ENCODE measurements around the gene CLDN9.

CLDN9 gene

DNA sequence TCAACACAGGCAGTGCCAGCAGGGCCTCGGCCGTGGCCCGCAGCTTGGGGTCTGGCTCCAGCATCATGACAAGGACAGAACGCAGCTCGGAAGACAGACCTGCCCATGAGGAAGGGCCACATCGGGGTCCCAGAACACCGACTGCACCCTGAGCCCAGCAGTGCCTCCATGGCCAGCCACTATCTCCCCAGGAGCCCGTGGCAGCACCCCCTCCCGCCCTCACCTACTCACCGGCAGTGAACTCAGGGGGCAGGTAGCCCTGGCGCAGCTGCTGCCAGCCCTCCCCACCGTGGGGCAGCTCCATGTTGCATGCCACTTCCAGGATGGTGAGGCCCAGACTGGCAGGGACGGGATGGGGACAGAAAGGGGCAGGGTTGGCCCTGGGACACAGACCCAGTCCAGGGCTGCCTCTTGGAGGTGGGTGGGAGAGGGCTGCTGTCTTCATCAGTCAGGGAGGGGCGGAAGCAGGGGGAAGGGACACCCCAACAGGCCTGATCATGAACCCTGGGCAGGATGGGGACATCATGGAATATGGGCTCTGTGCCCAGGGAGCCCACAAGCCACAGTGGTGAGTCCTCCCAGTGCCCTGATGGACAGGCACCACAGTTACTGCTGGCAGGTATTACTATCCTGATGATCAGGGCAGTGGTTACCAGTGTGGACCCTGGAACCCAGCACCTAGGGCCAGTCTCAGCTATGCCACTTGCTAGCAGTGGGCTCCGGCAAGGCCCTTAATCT, 38.2 kb upstream of the CLDN9 start:
- TF ChIP-seq SPI1 (IDR thresholded peaks at IDR 0.05; ENCODE audit: low read depth, low read length) (no peak), POLR2AphosphoS5 (IDR thresholded peaks at IDR 0.05; ENCODE audit: low read depth, low read length) (no peak; the same call in 1 of the 2 replicates), TAF1 (IDR thresholded peaks at IDR 0.05; ENCODE audit: low read depth, low read length) (no peak), PAX5 (IDR thresholded peaks at IDR 0.05; ENCODE audit: insufficient read depth, low read length, severe bottlenecking) (no peak), POLR2A (IDR thresholded peaks at IDR 0.05; ENCODE audit: low read depth, low read length) (no peak), POU2F2 (IDR thresholded peaks at IDR 0.05; ENCODE audit: low read depth, low read length) (no peak)
- FAIRE-seq (no peak), DNase-seq (ENCODE audit: insufficient read length, low spot score) (no peak)

DNA sequence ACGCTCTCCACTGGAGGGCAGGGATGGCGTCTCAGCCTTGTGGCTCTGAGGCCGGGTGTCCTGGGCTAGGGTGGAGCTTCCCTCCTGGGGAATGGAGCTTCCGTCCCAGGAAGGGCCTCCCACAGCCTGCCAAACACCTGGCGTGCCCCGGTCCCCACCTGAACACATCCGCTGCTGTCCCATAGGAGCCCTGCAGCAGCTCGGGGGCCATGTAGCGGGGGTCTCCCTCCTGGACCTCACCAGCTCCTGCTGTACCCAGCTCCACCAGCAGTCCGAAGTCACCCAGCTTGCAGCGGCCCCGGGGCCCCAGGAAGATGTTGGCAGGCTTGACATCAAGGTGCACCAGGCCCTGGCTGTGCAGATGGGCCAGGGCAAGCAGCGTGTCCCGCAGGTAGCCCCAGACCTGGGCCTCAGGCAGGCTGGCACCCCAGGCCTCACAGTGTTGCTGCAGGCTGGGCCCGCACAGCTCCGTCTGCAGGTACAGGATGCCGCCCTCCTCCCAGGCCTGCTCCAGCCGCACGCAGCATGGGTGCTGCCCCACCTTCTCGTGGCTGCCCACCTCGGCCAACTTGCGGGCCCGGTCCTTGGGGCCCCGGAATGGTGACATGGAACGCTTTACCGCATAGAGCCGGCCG, 37.4 kb upstream of the CLDN9 start:
- no peak for DNase-seq (ENCODE audit: insufficient read length, low spot score)
- TF ChIP-seq PAX5 (IDR thresholded peaks at IDR 0.05; ENCODE audit: insufficient read depth, low read length, severe bottlenecking) (no peak), POLR2A (IDR thresholded peaks at IDR 0.05; ENCODE audit: low read depth, low read length) (no peak), TAF1 (IDR thresholded peaks at IDR 0.05; ENCODE audit: low read depth, low read length) (no peak), SPI1 (IDR thresholded peaks at IDR 0.05; ENCODE audit: low read depth, low read length) (no peak), POLR2AphosphoS5 (IDR thresholded peaks at IDR 0.05; ENCODE audit: low read depth, low read length) (no peak), POU2F2 (IDR thresholded peaks at IDR 0.05; ENCODE audit: low read depth, low read length) (no peak)
- no peak for FAIRE-seq

DNA sequence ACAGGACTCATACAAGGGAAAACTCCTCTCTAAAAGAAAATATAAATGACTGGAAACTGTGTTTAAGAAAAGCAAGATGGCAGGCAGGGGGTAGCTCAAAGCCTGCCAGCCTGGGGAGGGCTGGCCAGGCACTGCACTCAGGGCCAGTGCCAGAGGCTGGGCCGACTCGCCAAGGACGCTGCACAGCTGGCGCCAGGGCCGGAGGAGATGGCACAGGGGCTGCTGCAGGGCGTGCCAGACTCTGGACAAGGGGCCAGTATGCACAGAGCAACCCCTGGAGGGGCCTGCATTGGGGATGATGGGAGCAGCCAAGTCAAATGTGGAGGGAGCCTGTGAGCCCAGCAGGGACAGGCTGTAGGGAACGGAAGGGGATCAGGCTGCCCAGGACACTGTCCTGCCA, 36.5 kb upstream of the CLDN9 start:
- TF ChIP-seq POU2F2 (IDR thresholded peaks at IDR 0.05; ENCODE audit: low read depth, low read length) (no peak), POLR2AphosphoS5 (IDR thresholded peaks at IDR 0.05; ENCODE audit: low read depth, low read length) (no peak), PAX5 (IDR thresholded peaks at IDR 0.05; ENCODE audit: insufficient read depth, low read length, severe bottlenecking) (no peak), SPI1 (IDR thresholded peaks at IDR 0.05; ENCODE audit: low read depth, low read length) (no peak), POLR2A (IDR thresholded peaks at IDR 0.05; ENCODE audit: low read depth, low read length) (no peak), TAF1 (IDR thresholded peaks at IDR 0.05; ENCODE audit: low read depth, low read length) (no peak)
- DNase-seq (ENCODE audit: insufficient read length, low spot score) (no peak), FAIRE-seq (no peak)

DNA sequence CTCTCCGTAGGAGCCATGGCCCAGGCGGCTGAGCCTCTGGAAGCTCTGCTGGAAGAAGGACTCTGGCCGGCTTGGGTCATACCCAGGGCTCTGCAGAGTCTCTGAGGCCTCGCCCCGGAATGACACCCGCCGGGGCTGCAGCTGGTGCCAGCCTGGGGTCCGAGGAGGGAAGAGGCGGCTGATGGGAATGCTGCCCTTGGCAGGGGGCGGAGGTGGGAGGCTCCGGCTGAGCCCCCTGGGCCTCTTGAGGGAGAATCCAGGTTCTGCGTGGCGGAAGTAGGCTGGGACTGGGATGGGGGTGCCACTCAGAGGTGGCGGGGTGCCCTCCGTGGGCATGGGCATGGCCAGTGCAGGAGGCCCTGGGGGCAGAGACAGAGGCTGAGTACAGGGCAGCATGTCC, 36.0 kb upstream of the CLDN9 start:
- FAIRE-seq = no peak

DNA sequence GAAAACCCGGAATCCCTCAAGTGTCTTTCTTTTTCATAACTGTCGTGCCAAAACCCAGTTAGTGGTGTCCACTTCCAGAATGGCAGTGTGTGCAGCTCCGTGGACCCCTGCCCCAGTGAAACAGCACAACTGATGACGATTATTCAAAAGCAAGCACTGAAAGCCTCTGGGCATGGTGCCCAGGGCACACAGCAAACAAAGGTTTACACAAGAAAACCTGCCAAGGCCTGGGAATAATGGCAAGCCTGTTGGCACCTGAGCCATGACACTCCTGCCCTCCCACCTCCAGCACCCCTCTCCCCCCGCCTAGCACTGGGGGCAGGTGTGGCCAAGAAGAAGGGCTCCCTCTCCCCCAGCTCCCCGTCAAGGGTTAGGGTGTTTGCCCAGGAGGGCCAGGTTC, 35.3 kb upstream of the CLDN9 start:
- TF ChIP-seq POLR2AphosphoS5 (IDR thresholded peaks at IDR 0.05; ENCODE audit: low read depth, low read length) (no peak), SPI1 (IDR thresholded peaks at IDR 0.05; ENCODE audit: low read depth, low read length) (no peak), TAF1 (IDR thresholded peaks at IDR 0.05; ENCODE audit: low read depth, low read length) (no peak), POLR2A (IDR thresholded peaks at IDR 0.05; ENCODE audit: low read depth, low read length) (no peak), PAX5 (IDR thresholded peaks at IDR 0.05; ENCODE audit: insufficient read depth, low read length, severe bottlenecking) (no peak), POU2F2 (IDR thresholded peaks at IDR 0.05; ENCODE audit: low read depth, low read length) (no peak)
- DNase-seq (ENCODE audit: insufficient read length, low spot score) (no peak), FAIRE-seq (no peak)

More for the DNA sequence above, 36.0 kb upstream of the CLDN9 start:
- DNase-seq (ENCODE audit: insufficient read length, low spot score) = no peak
- TF ChIP-seq SPI1 (IDR thresholded peaks at IDR 0.05; ENCODE audit: low read depth, low read length) (no peak), POLR2A (IDR thresholded peaks at IDR 0.05; ENCODE audit: low read depth, low read length) (no peak), PAX5 (IDR thresholded peaks at IDR 0.05; ENCODE audit: insufficient read depth, low read length, severe bottlenecking) (no peak), TAF1 (IDR thresholded peaks at IDR 0.05; ENCODE audit: low read depth, low read length) (no peak), POLR2AphosphoS5 (IDR thresholded peaks at IDR 0.05; ENCODE audit: low read depth, low read length) (no peak), POU2F2 (IDR thresholded peaks at IDR 0.05; ENCODE audit: low read depth, low read length) (no peak)

DNA sequence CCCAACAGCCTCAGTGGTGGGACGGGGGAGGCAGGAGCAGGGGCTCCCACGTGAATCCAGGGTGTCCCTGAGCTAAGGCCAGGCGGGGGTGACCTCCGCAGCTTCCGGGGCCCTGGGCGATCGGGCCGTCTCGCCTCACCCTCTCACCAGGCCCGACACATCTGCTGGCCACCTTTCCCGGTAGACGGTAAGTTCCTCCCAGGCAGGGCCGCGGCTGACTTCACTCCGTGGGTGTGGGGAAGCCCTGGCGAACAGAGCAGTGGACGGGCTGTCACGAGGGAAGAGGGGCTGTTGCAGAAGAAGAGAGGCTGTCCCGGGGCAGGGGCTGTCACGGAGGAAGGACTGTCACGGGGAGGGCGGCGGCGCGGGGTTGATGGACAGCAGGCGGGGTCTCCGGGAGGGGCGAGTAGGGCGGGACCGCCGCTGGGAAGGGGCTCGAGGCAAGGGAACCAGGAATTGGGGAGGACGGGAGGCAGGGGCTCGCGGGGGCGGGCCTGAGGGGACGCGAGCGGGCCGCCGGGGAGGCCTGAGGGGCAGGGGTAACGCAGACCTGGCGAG, 33.0 kb upstream of the CLDN9 start:
- no peak for TF ChIP-seq TAF1 (IDR thresholded peaks at IDR 0.05; ENCODE audit: low read depth, low read length)
- TF ChIP-seq POU2F2 (IDR thresholded peaks at IDR 0.05; ENCODE audit: low read depth, low read length) = no peak
- no peak for TF ChIP-seq POLR2A (IDR thresholded peaks at IDR 0.05; ENCODE audit: low read depth, low read length)
- TF ChIP-seq PAX5 (IDR thresholded peaks at IDR 0.05; ENCODE audit: insufficient read depth, low read length, severe bottlenecking) = no peak
- no peak for TF ChIP-seq SPI1 (IDR thresholded peaks at IDR 0.05; ENCODE audit: low read depth, low read length)
- no peak for TF ChIP-seq POLR2AphosphoS5 (IDR thresholded peaks at IDR 0.05; ENCODE audit: low read depth, low read length)
- peak; percentile 16 for FAIRE-seq
- no peak for DNase-seq (ENCODE audit: insufficient read length, low spot score)

DNA sequence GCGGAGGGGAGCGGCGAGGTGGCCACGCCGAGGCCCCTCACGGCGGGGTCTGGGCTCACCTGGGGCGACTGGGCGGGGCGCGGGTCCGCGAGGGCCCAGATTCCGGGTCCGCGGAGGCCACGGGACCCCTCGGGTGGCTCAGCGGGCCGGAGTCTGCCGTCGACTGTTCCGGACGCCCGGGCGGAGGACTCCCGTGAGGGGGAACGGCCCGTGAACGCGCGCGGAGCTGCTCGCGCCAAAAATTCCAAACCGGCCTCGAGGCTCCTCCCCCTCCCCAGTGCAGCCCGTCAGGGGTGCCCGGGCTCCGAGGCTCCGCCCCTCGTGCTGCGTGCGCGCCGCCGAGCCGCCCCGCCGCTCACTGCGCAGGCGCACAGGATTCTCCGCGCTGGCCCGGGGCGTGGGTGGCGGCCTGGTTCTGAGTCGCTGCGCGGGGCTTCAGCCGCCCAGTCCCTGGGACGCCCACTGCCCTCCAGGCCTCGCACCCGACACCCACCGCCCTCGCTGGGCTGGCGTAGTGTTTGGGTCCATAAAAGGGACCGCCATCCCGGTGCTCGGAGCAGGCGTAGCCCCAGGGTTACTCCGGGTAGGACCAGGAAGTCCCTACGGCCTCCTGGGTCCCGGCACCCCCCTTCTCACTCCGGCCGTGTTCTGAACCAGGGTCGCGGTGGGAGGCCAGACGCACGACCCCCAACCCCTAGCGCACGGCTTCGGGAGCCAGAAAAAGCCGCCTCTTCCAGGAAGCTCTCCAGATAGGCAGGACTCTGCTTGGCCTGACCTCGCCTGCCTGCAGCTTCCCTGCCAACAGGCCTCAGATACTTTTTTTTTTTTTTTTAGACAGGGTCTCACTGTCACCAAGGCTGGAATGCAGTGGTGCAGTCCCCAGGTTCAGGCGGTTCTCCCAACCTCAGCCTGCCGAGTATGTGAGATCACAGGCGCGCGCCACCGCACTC, 32.2 kb upstream of the CLDN9 start, which contains the start of gene PKMYT1:
Gene PKMYT1, minus strand, starts transcription at position 220 of the 950 bp plus-strand sequence. CDS start 789 bp downstream, outside the sequence.
- TF ChIP-seq POLR2AphosphoS5 (IDR thresholded peaks at IDR 0.05; ENCODE audit: low read depth, low read length) (peak; percentile 79; the same call in 1 of the 2 replicates), POLR2A (IDR thresholded peaks at IDR 0.05; ENCODE audit: low read depth, low read length) (peak; percentile 81), POU2F2 (IDR thresholded peaks at IDR 0.05; ENCODE audit: low read depth, low read length) (no peak), TAF1 (IDR thresholded peaks at IDR 0.05; ENCODE audit: low read depth, low read length) (peak; percentile 56; the same call in 1 of the 2 replicates), SPI1 (IDR thresholded peaks at IDR 0.05; ENCODE audit: low read depth, low read length) (no peak)
- DNase-seq (ENCODE audit: insufficient read length, low spot score) (peak; percentile 100), FAIRE-seq (peak; percentile 98)

DNA sequence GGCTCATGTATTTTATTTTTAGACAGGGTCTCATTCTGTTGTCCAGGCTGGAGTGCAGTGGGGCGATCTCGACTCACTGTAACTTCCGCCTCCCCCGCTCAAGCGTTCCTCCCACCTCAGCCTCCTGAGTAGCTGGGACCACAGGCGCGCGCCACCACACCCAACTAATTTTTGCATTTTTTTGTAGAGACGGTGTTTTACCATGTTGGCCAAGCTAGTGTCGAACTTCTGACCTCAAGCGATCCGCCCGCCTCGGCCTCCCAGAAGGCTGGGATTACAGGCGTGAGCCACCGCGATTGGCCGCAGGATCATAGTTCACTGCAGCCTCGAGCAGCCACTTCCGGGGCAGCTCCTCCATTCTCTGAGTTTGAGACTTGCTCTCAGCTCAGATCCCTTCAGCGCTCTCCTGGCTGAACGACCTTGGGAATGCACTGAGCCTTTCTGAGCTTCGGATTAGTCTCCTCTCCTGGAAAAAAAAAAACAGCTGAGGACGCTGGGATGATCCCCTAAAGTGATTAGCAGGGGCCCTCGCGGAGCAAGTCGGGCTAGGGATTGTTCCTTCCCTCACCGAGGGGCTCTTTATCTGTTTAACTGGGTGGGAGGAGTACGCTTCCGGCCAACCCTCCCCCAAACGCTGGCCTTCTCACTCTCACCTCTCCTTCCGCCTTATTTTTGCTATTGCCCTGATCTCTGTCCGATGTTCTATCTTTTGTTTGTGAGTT, 31.4 kb upstream of the CLDN9 start:
- FAIRE-seq = no peak
- no peak for DNase-seq (ENCODE audit: insufficient read length, low spot score)
- TF ChIP-seq PAX5 (IDR thresholded peaks at IDR 0.05; ENCODE audit: insufficient read depth, low read length, severe bottlenecking) (no peak), POU2F2 (IDR thresholded peaks at IDR 0.05; ENCODE audit: low read depth, low read length) (no peak), SPI1 (IDR thresholded peaks at IDR 0.05; ENCODE audit: low read depth, low read length) (no peak), TAF1 (IDR thresholded peaks at IDR 0.05; ENCODE audit: low read depth, low read length) (no peak), POLR2AphosphoS5 (IDR thresholded peaks at IDR 0.05; ENCODE audit: low read depth, low read length) (no peak), POLR2A (IDR thresholded peaks at IDR 0.05; ENCODE audit: low read depth, low read length) (no peak)
